Endothelial cell of hepatic sinusoid (primary cell): Measurements from ENCODE around the gene NLK.

Experiments
- in situ Hi-C: cut with HindIII; loops from 2 replicates; pipeline ENCODE4 v1.10.0; 2017; ENCODE audit warnings: low sequenced_read_pairs

The NLK gene

GRCh38 chr17:28105501-28105900 is 63.0 kb downstream of the NLK start:
- in situ Hi-C loops, result no loop called here

- in situ Hi-C loops, result no loop called here
These were observed 67.7 kb downstream of the NLK start for GRCh38 chr17:28110184-28110583.

- in situ Hi-C loops, result no loop called here
These were observed 69.7 kb downstream of the NLK start for GRCh38 chr17:28112181-28112580.

GRCh38 chr17:28112606-28113005 is 70.1 kb downstream of the NLK start:
- in situ Hi-C loops, result no loop called here

- in situ Hi-C loops, result no loop called here
These were observed 70.8 kb downstream of the NLK start for GRCh38 chr17:28113269-28113668.

- in situ Hi-C loops, result no loop called here
These were observed 72.6 kb downstream of the NLK start for GRCh38 chr17:28115046-28115445.

GRCh38 chr17:28117304-28117703 is 74.8 kb downstream of the NLK start:
- in situ Hi-C loops, result no loop called here

- in situ Hi-C loops, result no loop called here
These were observed 75.9 kb downstream of the NLK start for GRCh38 chr17:28118362-28118761.

GRCh38 chr17:28119046-28119445 is 76.6 kb downstream of the NLK start:
- in situ Hi-C loops, result no loop called here

- in situ Hi-C loops, result no loop called here
These were observed 77.1 kb downstream of the NLK start for GRCh38 chr17:28119560-28119959.

- in situ Hi-C loops, result no loop called here
These were observed 78.3 kb downstream of the NLK start for GRCh38 chr17:28120766-28121165.

GRCh38 chr17:28124962-28125361 is 82.5 kb downstream of the NLK start:
- in situ Hi-C loops, result no loop called here

GRCh38 chr17:28125526-28126378 is 83.3 kb downstream of the NLK start:
- in situ Hi-C loops, result no loop called here

GRCh38 chr17:28127196-28127595 is 84.7 kb downstream of the NLK start:
- in situ Hi-C loops, result no loop called here

GRCh38 chr17:28128779-28129178 is 86.3 kb downstream of the NLK start:
- in situ Hi-C loops, result no loop called here

GRCh38 chr17:28130472-28130871 is 88.0 kb downstream of the NLK start:
- in situ Hi-C loops, result no loop called here

- in situ Hi-C loops, result no loop called here
These were observed 89.1 kb downstream of the NLK start for GRCh38 chr17:28131599-28131998.

- in situ Hi-C loops, result no loop called here
These were observed 91.1 kb downstream of the NLK start for GRCh38 chr17:28133562-28133970.

- in situ Hi-C loops, result no loop called here
These were observed 94.4 kb downstream of the NLK start for GRCh38 chr17:28136923-28137322.

- in situ Hi-C loops, result no loop called here
These were observed 97.3 kb downstream of the NLK start for GRCh38 chr17:28139822-28140221.

GRCh38 chr17:28141313-28141712 is 98.8 kb downstream of the NLK start:
- in situ Hi-C loops, result no loop called here

GRCh38 chr17:28141773-28142172 is 99.3 kb downstream of the NLK start:
- in situ Hi-C loops, result no loop called here

- in situ Hi-C loops, result no loop called here
These were observed 99.8 kb downstream of the NLK start for GRCh38 chr17:28142305-28142704.
